HUES64 (cell line): ENCODE data around the gene MYL6B. TPM values are rescaled to one million over a fixed set of nuclear protein-coding genes. Genes with fewer than 3 reads are reported as not detected.
A peak's percentile ranks its signal among the peaks of the same experiment; 100 is the strongest.

Experiments used
- H3K27ac ChIP-seq: 2 replicates; pipeline ENCODE4 v1.7.0; 2013; ENCODE audit warnings: low read depth, low read length, inconsistent platforms
- H3K27me3 ChIP-seq: 2 replicates; pipeline ENCODE4 v1.6.1; 2013; ENCODE audit warnings: mild to moderate bottlenecking, low read length; ENCODE audit not compliant: insufficient read depth
- H3K36me3 ChIP-seq: 2 replicates; pipeline ENCODE4 v1.6.1; 2013; ENCODE audit warnings: mild to moderate bottlenecking, low read length; ENCODE audit not compliant: insufficient read depth
- H3K4me1 ChIP-seq: 2 replicates; pipeline ENCODE4 v1.6.1; 2013; ENCODE audit warnings: mild to moderate bottlenecking, low read length, moderate library complexity; ENCODE audit not compliant: insufficient read depth
- H3K4me3 ChIP-seq: 2 replicates; pipeline ENCODE4 v1.5.1; 2013; ENCODE audit warnings: mild to moderate bottlenecking, low read length, moderate library complexity
- H3K9ac ChIP-seq: 2 replicates; pipeline ENCODE4 v1.6.1; 2013; ENCODE audit warnings: mild to moderate bottlenecking, low read depth, low read length
- H3K9me3 ChIP-seq: 2 replicates; pipeline ENCODE4 v1.6.1; 2013; ENCODE audit warnings: low read depth, low read length; ENCODE audit not compliant: insufficient read depth
- WGBS: fragments of 150-250, 120-280 bp; methylation state at CpG from one replicate; pipeline ENCODE4 v1.1.7; 2013; ENCODE audit warnings: missing lambda C conversion rate; 5-methylcytosine and 5-hydroxymethylcytosine counted together
- polyA plus RNA-seq, 2 experiments: library from polyadenylated mRNA; stranded (reverse); fragments of 50-300 nt; gene quantifications; one replicate each; pipeline ENCODE4 v1.2.3, GENCODE V29; 2013

The MYL6B gene
- 119 TPM for polyA plus RNA-seq (2013, experiment 1 of 2)
- 134 TPM for polyA plus RNA-seq (2013, experiment 2 of 2)

GRCh38 chr12:56152132-56152755 is at the start of gene MYL6B:
TSS of gene MYL6B (plus strand) at chr12:56152587. CDS start at chr12:56153919, 1,332 bp downstream.
- Histone ChIP-seq H3K9ac (peak within 1 kb of the TSS; percentile 84), H3K4me1 (peaks cover 10% of the 10 kb centered on the region), H3K36me3 (peaks cover 21% of the 10 kb centered on the region), H3K27ac (peak within 1 kb of the TSS; percentile 93), H3K27me3 (no peaks in the 10 kb centered on the region), H3K9me3 (no peaks in the 10 kb centered on the region), H3K4me3 (peak within 1 kb of the TSS; percentile 86)
- WGBS, result under 1% methylated on average over 37 of the region's 37 CpGs

GRCh38 chr12:56102683-56103065 is 49.7 kb upstream of the MYL6B start:
- peaks cover 60% of the 10 kb centered on the region for H3K36me3 ChIP-seq
- peaks cover 4% of the 10 kb centered on the region; the same call in 1 of the 2 replicates for H3K4me1 ChIP-seq
- H3K9ac ChIP-seq, result no peak overlapping the region
- no peak overlapping the region for H3K4me3 ChIP-seq
- H3K27me3 ChIP-seq, result no peaks in the 10 kb centered on the region
- H3K27ac ChIP-seq, result no peak overlapping the region
- 87% methylated on average over 1 of the region's 1 CpG for WGBS
- H3K9me3 ChIP-seq, result no peaks in the 10 kb centered on the region

DNA sequence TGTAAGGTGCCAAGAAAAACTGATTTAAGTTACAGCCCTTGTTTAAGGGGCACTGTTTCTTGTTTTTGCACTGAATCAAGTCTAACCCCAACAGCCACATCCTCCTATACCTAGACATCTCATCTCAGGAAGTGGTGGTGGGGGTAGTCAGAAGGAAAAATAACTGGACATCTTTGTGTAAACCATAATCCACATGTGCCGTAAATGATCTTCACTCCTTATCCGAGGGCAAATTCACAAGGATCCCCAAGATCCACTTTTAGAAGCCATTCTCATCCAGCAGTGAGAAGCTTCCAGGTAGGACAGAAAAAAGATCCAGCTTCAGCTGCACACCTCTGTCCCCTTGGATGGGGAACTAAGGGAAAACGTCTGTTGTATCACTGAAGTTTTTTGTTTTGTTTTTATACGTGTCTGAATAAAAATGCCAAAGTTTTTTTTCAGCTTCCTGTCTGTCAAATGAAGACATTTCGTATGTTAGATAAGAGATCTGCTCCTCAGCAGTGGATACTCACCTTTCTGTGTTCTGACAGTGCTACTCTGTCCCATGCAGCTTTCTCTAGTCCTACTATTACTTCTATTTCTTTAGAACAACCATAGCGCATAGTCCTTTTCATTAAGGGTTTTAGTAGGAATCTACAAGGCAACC is 49.2 kb upstream of the MYL6B start:
- WGBS, result 90% methylated on average over 6 of the region's 6 CpGs
- Histone ChIP-seq H3K27me3 (no peaks in the 10 kb centered on the region), H3K9ac (peak overlapping the region; percentile 84; the same call in 1 of the 2 replicates)

DNA sequence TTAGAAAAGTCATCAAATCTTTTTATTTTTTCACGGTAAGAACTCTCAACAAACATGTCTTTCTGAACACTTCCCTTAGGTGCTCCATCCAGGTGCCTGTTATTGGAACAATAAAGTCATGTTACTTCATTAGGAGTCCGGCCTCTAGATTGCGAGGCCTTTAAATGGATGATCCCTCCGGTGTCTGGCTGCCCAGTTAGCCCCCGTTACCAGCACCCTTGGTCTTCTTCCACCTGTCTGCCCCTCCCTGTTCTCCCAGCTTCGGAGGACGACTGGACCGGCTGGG is 48.6 kb upstream of the MYL6B start:
- Histone ChIP-seq H3K9ac (peak overlapping the region; percentile 84), H3K27me3 (no peaks in the 10 kb centered on the region), H3K4me1 (peaks cover 4% of the 10 kb centered on the region; the same call in 1 of the 2 replicates), H3K4me3 (peak overlapping the region; percentile 96), H3K27ac (peak overlapping the region; percentile 87), H3K36me3 (peaks cover 63% of the 10 kb centered on the region), H3K9me3 (no peaks in the 10 kb centered on the region)
- WGBS, result 17% methylated on average over 8 of the region's 8 CpGs

More for the DNA sequence above, 49.2 kb upstream of the MYL6B start:
- Histone ChIP-seq H3K27ac (peak overlapping the region; percentile 87), H3K36me3 (peaks cover 63% of the 10 kb centered on the region), H3K9me3 (no peaks in the 10 kb centered on the region), H3K4me1 (peaks cover 4% of the 10 kb centered on the region; the same call in 1 of the 2 replicates), H3K4me3 (peak overlapping the region; percentile 96)

GRCh38 chr12:56104109-56104814 is 48.1 kb upstream of the MYL6B start, which contains the start of gene PA2G4:
TSS of gene PA2G4 (plus strand) at chr12:56104559. CDS start at chr12:56104738, 179 bp downstream.
- no peaks in the 10 kb centered on the region for H3K9me3 ChIP-seq
- H3K9ac ChIP-seq, result peak within 1 kb of the TSS; percentile 97
- no peaks in the 10 kb centered on the region for H3K27me3 ChIP-seq
- under 1% methylated on average over 60 of the region's 60 CpGs for WGBS
- H3K36me3 ChIP-seq, result peaks cover 62% of the 10 kb centered on the region
- H3K27ac ChIP-seq, result peak within 1 kb of the TSS; percentile 87
- H3K4me3 ChIP-seq, result peak within 1 kb of the TSS; percentile 96
- peaks cover 4% of the 10 kb centered on the region; the same call in 1 of the 2 replicates for H3K4me1 ChIP-seq

- Histone ChIP-seq H3K9me3 (no peaks in the 10 kb centered on the region), H3K9ac (peak overlapping the region; percentile 97), H3K36me3 (peaks cover 62% of the 10 kb centered on the region), H3K27ac (peak overlapping the region; percentile 87), H3K4me3 (peak overlapping the region; percentile 96), H3K4me1 (peaks cover 4% of the 10 kb centered on the region; the same call in 1 of the 2 replicates), H3K27me3 (no peaks in the 10 kb centered on the region)
- 1% methylated on average over 40 of the region's 40 CpGs for WGBS
These were observed 47.4 kb upstream of the MYL6B start for GRCh38 chr12:56104815-56105608.

GRCh38 chr12:56105609-56105902 is 46.8 kb upstream of the MYL6B start:
- Histone ChIP-seq H3K27ac (no peak overlapping the region), H3K4me1 (peaks cover 4% of the 10 kb centered on the region; the same call in 1 of the 2 replicates), H3K27me3 (no peaks in the 10 kb centered on the region), H3K9me3 (no peaks in the 10 kb centered on the region), H3K36me3 (peaks cover 65% of the 10 kb centered on the region), H3K4me3 (peak overlapping the region; percentile 96), H3K9ac (peak overlapping the region; percentile 97)
- WGBS, result 47% methylated on average over 2 of the region's 2 CpGs

GRCh38 chr12:56107242-56107641 is 45.1 kb upstream of the MYL6B start:
- H3K4me3 ChIP-seq, result no peak overlapping the region
- H3K27ac ChIP-seq, result no peak overlapping the region
- no peak overlapping the region for H3K9ac ChIP-seq
- H3K9me3 ChIP-seq, result no peaks in the 10 kb centered on the region
- WGBS, result 87% methylated on average over 3 of the region's 3 CpGs
- H3K4me1 ChIP-seq, result peaks cover 4% of the 10 kb centered on the region; the same call in 1 of the 2 replicates
- no peaks in the 10 kb centered on the region for H3K27me3 ChIP-seq
- H3K36me3 ChIP-seq, result peaks cover 65% of the 10 kb centered on the region

- Histone ChIP-seq H3K9me3 (no peaks in the 10 kb centered on the region), H3K27me3 (no peaks in the 10 kb centered on the region), H3K4me1 (peaks cover 4% of the 10 kb centered on the region; the same call in 1 of the 2 replicates), H3K36me3 (peaks cover 83% of the 10 kb centered on the region), H3K4me3 (no peak overlapping the region), H3K9ac (no peak overlapping the region), H3K27ac (no peak overlapping the region)
- WGBS, result 97% methylated on average over 5 of the region's 5 CpGs
These were observed 41.8 kb upstream of the MYL6B start for GRCh38 chr12:56110571-56110970.

- Histone ChIP-seq H3K9ac (no peak overlapping the region), H3K27me3 (no peaks in the 10 kb centered on the region), H3K36me3 (peaks cover 62% of the 10 kb centered on the region), H3K9me3 (no peaks in the 10 kb centered on the region), H3K4me3 (no peak overlapping the region), H3K27ac (no peak overlapping the region), H3K4me1 (peaks cover 5% of the 10 kb centered on the region)
- WGBS, result 100% methylated on average over 1 of the region's 1 CpG
These were observed 38.3 kb upstream of the MYL6B start for GRCh38 chr12:56114084-56114483.
